Cardiac fibroblast (primary cell): ENCODE data around the gene GSPT2.

ENCODE experiments used
- DNase-seq, 2 donors: peaks; one replicate each; pipeline versions ENCODE4 v3.0.0 to v3.0.0-alpha.2; 2010; ENCODE audit warnings: low read depth in 2 of 2
- H3K4me3 ChIP-seq, 2 donors: replicated peaks in 1 of 2; 1 replicate in 1 of 2; 2 replicates in 1 of 2; pipeline ENCODE4 v1.5.1; 2011; ENCODE audit warnings: low read depth in 2 of 2, low read length in 2 of 2, mild to moderate bottlenecking in 2 of 2, moderate library complexity in 1 of 2
- CTCF ChIP-seq: IDR thresholded peaks from one replicate; pipeline ENCODE4 v1.5.1; 2011; ENCODE audit warnings: low read depth, mild to moderate bottlenecking, low read length, inconsistent platforms

Gene GSPT2

GRCh38 chrX:51795136-51795535, 51.9 kb downstream of the GSPT2 start:
- H3K4me3 ChIP-seq: no peak overlapping the region
- no peak for DNase-seq
- no peak for TF ChIP-seq CTCF
